H1 (cell line): Measurements from ENCODE around the gene SGO2.

ENCODE experiments used
- CTCF ChIP-seq, 3 experiments: IDR thresholded peaks; 1 replicate in 2 of 3; 2 replicates in 1 of 3; pipeline versions ENCODE4 v1.5.1 to v1.6.1; 2011; ENCODE audit warnings: low read length in 3 of 3, mild to moderate bottlenecking in 3 of 3, inconsistent platforms in 2 of 3, low read depth in 1 of 3, moderate library complexity in 1 of 3; ENCODE audit not compliant: insufficient read depth in 1 of 3; ENCODE audit errors: control extremely low read depth in 1 of 3
- EP300 ChIP-seq, 2 experiments: IDR thresholded peaks; 1 replicate in 1 of 2; 2 replicates in 1 of 2; pipeline ENCODE4 v1.6.1; 2011 to 2012; ENCODE audit warnings: low read depth in 2 of 2, low read length in 2 of 2, mild to moderate bottlenecking in 2 of 2, borderline replicate concordance in 1 of 2, inconsistent platforms in 1 of 2, moderate library complexity in 1 of 2
- MAX ChIP-seq: IDR thresholded peaks from 2 replicates; pipeline ENCODE4 v1.6.1; 2012; ENCODE audit warnings: inconsistent platforms
- POLR2A ChIP-seq, 2 experiments: IDR thresholded peaks; 1 replicate in 1 of 2; 2 replicates in 1 of 2; pipeline ENCODE4 v1.6.1; 2011; ENCODE audit warnings: low read depth in 2 of 2, low read length in 2 of 2, mild to moderate bottlenecking in 2 of 2; ENCODE audit errors: control extremely low read depth in 1 of 2
- RAD21 ChIP-seq, 2 experiments: IDR thresholded peaks in 1 of 2; conservative IDR thresholded peaks in 1 of 2; 2 replicates each; pipeline ENCODE4 v1.6.1; 2011; ENCODE audit warnings: low read depth in 2 of 2, low read length in 2 of 2, improper control_type of control experiment in 1 of 2, inconsistent platforms in 1 of 2, mild to moderate bottlenecking in 1 of 2, moderate library complexity in 1 of 2
- TBP ChIP-seq: IDR thresholded peaks from 2 replicates; pipeline ENCODE4 v1.6.1; 2011; ENCODE audit warnings: low read depth, low read length, improper control_type of control experiment
- ZNF274 ChIP-seq: IDR thresholded peaks from 2 replicates; pipeline ENCODE4 v1.7.0; 2012; ENCODE audit warnings: low read length, borderline replicate concordance; ENCODE audit errors: extremely low read depth

- TF ChIP-seq ZNF274, result no peak
- TF ChIP-seq RAD21 (IDR thresholded peaks at IDR 0.05 in 1 of 2, conservative IDR thresholded peaks at IDR 0.05 in 1 of 2; ENCODE audit: low read depth in 2 of 2, low read length in 2 of 2), result no peak
- TF ChIP-seq CTCF (IDR thresholded peaks at IDR 0.05; ENCODE audit: control extremely low read depth in 1 of 3, insufficient read depth in 1 of 3, low read depth in 1 of 3, low read length in 3 of 3), result no peak
- TF ChIP-seq EP300 (IDR thresholded peaks at IDR 0.05; ENCODE audit: borderline replicate concordance in 1 of 2, low read depth in 2 of 2, low read length in 2 of 2), result no peak
- no peak for TF ChIP-seq POLR2A (IDR thresholded peaks at IDR 0.05; ENCODE audit: control extremely low read depth in 1 of 2, low read depth in 2 of 2, low read length in 2 of 2)
- TF ChIP-seq MAX, result no peak
- TF ChIP-seq TBP, result no peak
Observed at GRCh38 chr2:200507179-200507578, 18.8 kb upstream of the SGO2 start.
